ENCODE data around the gene GLB1L. TPM values are rescaled to one million over a fixed set of nuclear protein-coding genes. Genes with fewer than 3 reads are reported as not detected.

Gene GLB1L
- total and polyA plus RNA-seq, 12 donors: 1.5 to 5.2 (median 2.4) TPM

DNA sequence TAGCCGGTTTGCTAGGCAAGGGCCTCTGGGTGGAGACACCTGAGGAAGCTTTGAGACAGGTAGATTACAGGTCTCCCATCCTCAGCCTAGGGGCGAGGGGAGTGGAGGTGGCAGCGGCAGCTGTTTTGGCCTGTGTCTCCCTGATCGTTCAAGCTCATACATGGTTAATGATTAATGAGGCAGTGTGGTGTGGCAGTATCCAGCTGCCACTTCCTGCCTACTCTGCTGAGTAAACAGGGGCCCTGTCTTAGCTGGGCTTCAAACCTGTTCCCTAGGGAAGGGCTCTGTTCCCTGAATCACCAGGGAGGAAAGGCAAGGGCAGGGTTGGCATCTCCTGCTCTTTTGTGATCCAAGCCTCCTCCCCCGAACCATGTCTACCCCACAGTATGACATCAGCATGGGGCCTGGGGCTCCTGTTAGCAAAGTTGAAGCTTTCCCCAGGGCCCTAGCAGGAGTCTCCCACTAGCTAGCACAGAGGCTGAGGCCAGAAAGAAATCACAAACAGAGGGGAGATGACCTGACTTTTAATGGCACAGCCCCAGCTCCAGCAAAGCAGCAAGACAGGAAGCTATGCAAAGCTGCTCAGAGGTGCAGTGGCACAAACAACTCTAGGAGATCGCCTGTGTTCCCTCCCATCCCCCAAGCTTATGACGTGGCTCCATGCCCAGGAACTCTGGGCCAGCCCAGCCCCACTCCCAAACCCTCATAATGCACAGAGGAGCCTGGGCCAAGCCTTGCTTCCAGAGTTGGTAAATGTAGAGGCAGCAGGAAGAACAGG, 4.1 kb upstream of the GLB1L start:
- TF ChIP-seq, protein P1, sequence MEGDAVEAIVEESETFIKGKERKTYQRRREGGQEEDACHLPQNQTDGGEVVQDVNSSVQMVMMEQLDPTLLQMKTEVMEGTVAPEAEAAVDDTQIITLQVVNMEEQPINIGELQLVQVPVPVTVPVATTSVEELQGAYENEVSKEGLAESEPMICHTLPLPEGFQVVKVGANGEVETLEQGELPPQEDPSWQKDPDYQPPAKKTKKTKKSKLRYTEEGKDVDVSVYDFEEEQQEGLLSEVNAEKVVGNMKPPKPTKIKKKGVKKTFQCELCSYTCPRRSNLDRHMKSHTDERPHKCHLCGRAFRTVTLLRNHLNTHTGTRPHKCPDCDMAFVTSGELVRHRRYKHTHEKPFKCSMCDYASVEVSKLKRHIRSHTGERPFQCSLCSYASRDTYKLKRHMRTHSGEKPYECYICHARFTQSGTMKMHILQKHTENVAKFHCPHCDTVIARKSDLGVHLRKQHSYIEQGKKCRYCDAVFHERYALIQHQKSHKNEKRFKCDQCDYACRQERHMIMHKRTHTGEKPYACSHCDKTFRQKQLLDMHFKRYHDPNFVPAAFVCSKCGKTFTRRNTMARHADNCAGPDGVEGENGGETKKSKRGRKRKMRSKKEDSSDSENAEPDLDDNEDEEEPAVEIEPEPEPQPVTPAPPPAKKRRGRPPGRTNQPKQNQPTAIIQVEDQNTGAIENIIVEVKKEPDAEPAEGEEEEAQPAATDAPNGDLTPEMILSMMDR (IDR thresholded peaks at IDR 0.05): no peak
- DNase-seq: peak; percentile 67 to 76
- peak; percentile 6 to 54 (median 28) for ATAC-seq
- 39 to 40% methylated on average over 7 of the region's 7 CpGs for WGBS, 2 donors
- peak overlapping the region; percentile 46 to 99 (median 76) for H3K27ac ChIP-seq
- H3K36me3 ChIP-seq: peaks cover 0 to 43% (median 7%) of the 10 kb centered on the region in 9 donors
- no peaks in the 10 kb centered on the region for H3K27me3 ChIP-seq
- peak overlapping the region in 4 of 10 donors; percentile 2 to 22 (median 12) for H3K4me3 ChIP-seq
- no peaks in the 10 kb centered on the region for H3K9me3 ChIP-seq
- intact Hi-C loops (cut with DNase I): loop anchor here in 1 of 10 donors (1.0 kb wide), 1 partner anchor 45 kb away; no protein-coding TSS in a partner anchor
- H3K4me1 ChIP-seq: peaks cover 34 to 91% (median 76%) of the 10 kb centered on the region in 9 donors

DNA sequence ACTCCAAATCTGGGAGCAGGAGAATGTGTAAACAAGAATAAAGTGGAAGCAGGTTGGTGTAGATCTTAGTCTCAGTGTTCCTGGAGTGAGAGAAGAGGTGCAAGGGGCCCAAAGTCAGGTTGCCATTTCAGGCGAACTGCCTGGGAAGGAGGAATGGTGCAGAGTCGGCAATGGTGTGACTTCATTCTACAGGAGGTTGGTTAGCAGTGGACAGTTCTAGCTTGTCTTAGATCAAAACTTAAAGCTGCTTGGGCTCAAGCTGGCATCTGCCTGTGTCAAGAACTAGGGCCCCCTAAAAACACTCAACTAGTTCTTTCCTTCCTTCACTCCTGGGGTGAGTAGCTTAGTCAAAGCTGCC, 3.6 kb upstream of the GLB1L start:
- peaks cover 28 to 88% (median 70%) of the 10 kb centered on the region in 9 donors for H3K4me1 ChIP-seq
- no peaks in the 10 kb centered on the region for H3K27me3 ChIP-seq
- TF ChIP-seq, protein P1 (IDR thresholded peaks at IDR 0.05): no peak
- no peak for ATAC-seq
- no peak for DNase-seq
- H3K27ac ChIP-seq: peak overlapping the region; percentile 46 to 99 (median 76)
- H3K4me3 ChIP-seq: peak overlapping the region in 3 of 10 donors; percentile 2 to 22 (median 8)
- no peaks in the 10 kb centered on the region for H3K9me3 ChIP-seq
- intact Hi-C loops (cut with DNase I): loop anchor here in 1 of 10 donors (1.0 kb wide), 1 partner anchor 45 kb away; no protein-coding TSS in a partner anchor
- 80 to 87% methylated on average over 2 of the region's 2 CpGs for WGBS, 2 donors
- peaks cover 0 to 43% (median 7%) of the 10 kb centered on the region in 9 donors for H3K36me3 ChIP-seq

GRCh38 chr2:219247678-219248642, 2.7 kb upstream of the GLB1L start:
- Histone ChIP-seq H3K36me3 (peaks cover 0 to 43% (median 7%) of the 10 kb centered on the region in 9 donors), H3K27me3 (no peaks in the 10 kb centered on the region), H3K4me3 (peak overlapping the region in 1 of 10 donors; percentile 22), H3K27ac (peak overlapping the region in 4 of 10 donors; percentile 26 to 99 (median 77)), H3K4me1 (peaks cover 28 to 81% (median 64%) of the 10 kb centered on the region in 9 donors), H3K9me3 (no peaks in the 10 kb centered on the region)
- 88 to 91% methylated on average over 17 of the region's 17 CpGs for WGBS, 2 donors
- TF ChIP-seq, protein P1 (IDR thresholded peaks at IDR 0.05): no peak
- intact Hi-C loops (cut with DNase I): no loop called here
- ATAC-seq (no peak), DNase-seq (no peak)

- TF ChIP-seq, protein P1 (IDR thresholded peaks at IDR 0.05): no peak
Measured at GRCh38 chr2:219246559-219246958, 1.3 kb upstream of the GLB1L start.

More at GRCh38 chr2:219246559-219246958, 1.3 kb upstream of the GLB1L start:
- intact Hi-C loops (cut with DNase I): no loop called here
- H3K9me3 ChIP-seq: no peaks in the 10 kb centered on the region
- H3K27ac ChIP-seq: peak overlapping the region in 2 of 10 donors; percentile 93 to 99
- H3K27me3 ChIP-seq: no peaks in the 10 kb centered on the region
- peaks cover 0 to 43% (median 7%) of the 10 kb centered on the region in 9 donors for H3K36me3 ChIP-seq
- peaks cover 25 to 68% (median 50%) of the 10 kb centered on the region in 9 donors for H3K4me1 ChIP-seq
- H3K4me3 ChIP-seq: no peak overlapping the region
- ATAC-seq (no peak), DNase-seq (no peak)
- 96% methylated on average over 10 of the region's 10 CpGs for WGBS, 2 donors

Data from heart right ventricle (tissue), 16 donors.